ENCODE data around the gene RHOF. TPM values are rescaled to one million over a fixed set of nuclear protein-coding genes. Genes with fewer than 3 reads are reported as not detected.

The RHOF gene
- total RNA-seq, 1 experiment from 2014 or later: 116 TPM

DNA sequence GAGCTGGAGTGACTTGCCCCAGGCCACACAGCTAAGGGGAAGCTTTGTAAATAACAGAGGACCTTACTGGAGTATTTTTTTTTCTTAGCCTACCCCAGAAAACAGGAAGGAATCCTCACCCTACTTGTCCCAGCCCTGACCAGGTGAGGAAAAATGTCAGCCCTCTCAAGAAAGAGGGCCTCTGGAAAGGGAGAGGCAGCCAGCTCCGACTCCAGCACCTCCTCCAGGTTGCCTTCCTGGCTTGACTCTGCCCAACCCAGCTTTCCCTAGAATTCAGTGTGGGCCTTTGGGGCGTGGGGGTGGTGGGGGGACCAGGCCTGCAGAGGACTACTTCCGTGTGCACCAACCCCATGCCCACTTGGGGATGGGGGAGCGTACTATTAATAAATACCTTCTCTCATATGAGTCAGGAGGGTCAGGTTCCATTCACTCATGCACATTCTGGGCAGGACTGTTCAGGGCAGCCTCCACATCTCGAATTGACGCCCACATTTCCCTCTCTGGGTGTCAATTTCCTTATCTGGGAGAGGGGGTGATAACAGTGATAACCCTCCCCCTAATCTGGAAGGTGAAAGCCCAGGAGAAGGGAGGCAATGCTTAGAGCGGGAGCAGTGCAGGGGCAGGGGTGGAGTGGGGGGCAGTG, 5.2 kb downstream of the RHOF start (continued):
- TF ChIP-seq REST (IDR thresholded peaks at IDR 0.05; ENCODE audit: low read depth): no peak
- TF ChIP-seq, protein P1, sequence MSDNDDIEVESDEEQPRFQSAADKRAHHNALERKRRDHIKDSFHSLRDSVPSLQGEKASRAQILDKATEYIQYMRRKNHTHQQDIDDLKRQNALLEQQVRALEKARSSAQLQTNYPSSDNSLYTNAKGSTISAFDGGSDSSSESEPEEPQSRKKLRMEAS (IDR thresholded peaks at IDR 0.05): no peak
- TF ChIP-seq JUND (IDR thresholded peaks at IDR 0.05): no peak
- TF ChIP-seq RAD21 (IDR thresholded peaks at IDR 0.05; ENCODE audit: low read depth): no peak
- TF ChIP-seq ATF3 (IDR thresholded peaks at IDR 0.05): no peak
- no peak for TF ChIP-seq CTCF (IDR thresholded peaks at IDR 0.05 in 2 of 3, conservative IDR thresholded peaks at IDR 0.05 in 1 of 3; ENCODE audit: borderline replicate concordance in 1 of 3, insufficient read depth in 1 of 3, low read depth in 2 of 3, low read length in 2 of 3)
- no peak for TF ChIP-seq EZH2 (IDR thresholded peaks at IDR 0.05)
- TF ChIP-seq FOSL1 (IDR thresholded peaks at IDR 0.05; ENCODE audit: low read depth): no peak

Measured in HCT116 (cell line).